GM19468 (cell line): ENCODE results near the gene LRCH1.

Experiments used
- ATAC-seq: cut with Tn5 transposase; IDR thresholded peaks from one replicate; pipeline ENCODE4 v1.9.1; 2021; ENCODE audit warnings: mild to moderate bottlenecking, moderate library complexity, moderate number of reproducible peaks; ENCODE audit not compliant: unreplicated experiment; ENCODE audit errors: extremely low read depth

Gene LRCH1

GRCh38 chr13:46628622-46629365 is 75.8 kb downstream of the LRCH1 start:
- ATAC-seq, result no peak

- no peak for ATAC-seq
Measured at GRCh38 chr13:46629811-46630413, 76.9 kb downstream of the LRCH1 start.

GRCh38 chr13:46630431-46631178 is 77.6 kb downstream of the LRCH1 start:
- no peak for ATAC-seq

- no peak for ATAC-seq
Measured at GRCh38 chr13:46631179-46631542, 78.2 kb downstream of the LRCH1 start.

GRCh38 chr13:46632176-46632575 is 79.2 kb downstream of the LRCH1 start:
- no peak for ATAC-seq

- no peak for ATAC-seq
Measured at GRCh38 chr13:46633416-46633815, 80.4 kb downstream of the LRCH1 start.

GRCh38 chr13:46636451-46636850 is 83.5 kb downstream of the LRCH1 start:
- ATAC-seq, result no peak

GRCh38 chr13:46637213-46637612 is 84.2 kb downstream of the LRCH1 start:
- no peak for ATAC-seq

- ATAC-seq, result no peak
Measured at GRCh38 chr13:46638262-46638661, 85.3 kb downstream of the LRCH1 start.

- ATAC-seq, result peak; percentile 85
Measured at GRCh38 chr13:46639033-46639981, 86.3 kb downstream of the LRCH1 start.

- ATAC-seq, result no peak
Measured at GRCh38 chr13:46640843-46641242, 87.9 kb downstream of the LRCH1 start.

- ATAC-seq, result no peak
Measured at GRCh38 chr13:46641274-46642081, 88.5 kb downstream of the LRCH1 start.

- ATAC-seq, result no peak
Measured at GRCh38 chr13:46642254-46642653, 89.3 kb downstream of the LRCH1 start.

- ATAC-seq, result no peak
Measured at GRCh38 chr13:46643165-46643777, 90.3 kb downstream of the LRCH1 start.

GRCh38 chr13:46644816-46645215 is 91.8 kb downstream of the LRCH1 start:
- ATAC-seq, result no peak

GRCh38 chr13:46647512-46648065 is 94.6 kb downstream of the LRCH1 start:
- ATAC-seq, result no peak

GRCh38 chr13:46648166-46648607 is 95.2 kb downstream of the LRCH1 start:
- peak; percentile 66 for ATAC-seq

GRCh38 chr13:46649816-46650215 is 96.8 kb downstream of the LRCH1 start:
- ATAC-seq, result no peak

GRCh38 chr13:46654951-46655350 is 102.0 kb downstream of the LRCH1 start:
- no peak for ATAC-seq
